Esophagus muscularis mucosa (tissue), 4 donors: ENCODE results near the gene PDZK1. TPM values are rescaled to one million over a fixed set of nuclear protein-coding genes. Genes with fewer than 3 reads are reported as not detected.
"Not testable (repeated sequence)": the region's sequence is repeated elsewhere in the genome, so short reads cannot be mapped to it uniquely, and the experiment has no call there.

Experiments
- DNase-seq: peaks from one replicate; pipeline ENCODE4 v3.0.0-alpha.2; 2017; ENCODE audit errors: extremely low spot score
- H3K27ac ChIP-seq, 4 donors: fragments of 200-600 bp; sonication (generic); replicated peaks in 1 of 4; 1 replicate in 3 of 4; 2 replicates in 1 of 4; pipeline ENCODE4 v1.5.1; 2016 to 2019; ENCODE audit warnings: mild to moderate bottlenecking in 1 of 4
- H3K27me3 ChIP-seq, 4 donors: fragments of 200-600 bp; sonication (generic); one replicate each; pipeline versions ENCODE4 v1.5.1 to v1.6.0; 2016 to 2019
- H3K36me3 ChIP-seq, 4 donors: fragments of 200-600 bp; sonication (generic); one replicate each; pipeline ENCODE4 v1.5.1; 2016 to 2019
- H3K4me1 ChIP-seq, 4 donors: fragments of 200-600 bp; sonication (generic); one replicate each; pipeline ENCODE4 v1.5.1; 2016 to 2019
- H3K4me3 ChIP-seq, 4 donors: fragments of 200-600 bp; sonication (generic); 1 replicate in 2 of 4; 2 replicates in 2 of 4; pipeline ENCODE4 v1.5.1; 2016 to 2019; ENCODE audit warnings: mild to moderate bottlenecking in 4 of 4, moderate library complexity in 1 of 4
- H3K9me3 ChIP-seq, 4 donors: fragments of 200-600 bp; sonication (generic); 1 replicate in 3 of 4; 2 replicates in 1 of 4; pipeline ENCODE4 v1.5.1; 2016 to 2019
- EP300 ChIP-seq: sonication (generic); formaldehyde crosslinking; IDR thresholded peaks from one replicate; pipeline ENCODE4 v1.6.1; 2017; ENCODE audit warnings: antibody characterized with exemption
- POLR2A ChIP-seq: fragments of 450-650 bp; IDR thresholded peaks from one replicate; pipeline ENCODE4 v1.6.1; 2017; ENCODE audit warnings: antibody characterized with exemption, moderate library complexity, mild to moderate bottlenecking, low read depth
- POLR2AphosphoS5 ChIP-seq, 2 donors: sonication (generic); formaldehyde crosslinking; IDR thresholded peaks; one replicate each; pipeline ENCODE4 v1.6.1; 2017; ENCODE audit warnings: antibody characterized with exemption in 2 of 2
- WGBS: methylation state at CpG from one replicate; pipeline ENCODE4 v1.1.5; 2018; 5-methylcytosine and 5-hydroxymethylcytosine counted together
- intact Hi-C: fragments of 100-400 bp; cut with DNase I; formaldehyde crosslinking; loops from one replicate; pipeline ENCODE4 v1.15.1; 2023
- total RNA-seq, 4 donors: library from RNA; depleted of rRNA; stranded (reverse); fragments of >200 nt; gene quantifications; one replicate each; pipeline versions ENCODE4 v1.1.0 to v1.2.1, GENCODE V29; 2016
- TF ChIP-seq, protein P1 (sequence below), 3 experiments: fragments of 200-600 bp in 2 of 3; fragments of 450-650 bp in 1 of 3; sonication (generic) in 2 of 3; IDR thresholded peaks; one replicate each; pipeline ENCODE4 v1.5.1; 2017 to 2019; ENCODE audit warnings: antibody characterized with exemption in 3 of 3, mild to moderate bottlenecking in 2 of 3, moderate library complexity in 1 of 3

Gene PDZK1
- total RNA-seq, 4 donors from 2014 or later: 0.75 TPM; not detected in 3

DNA sequence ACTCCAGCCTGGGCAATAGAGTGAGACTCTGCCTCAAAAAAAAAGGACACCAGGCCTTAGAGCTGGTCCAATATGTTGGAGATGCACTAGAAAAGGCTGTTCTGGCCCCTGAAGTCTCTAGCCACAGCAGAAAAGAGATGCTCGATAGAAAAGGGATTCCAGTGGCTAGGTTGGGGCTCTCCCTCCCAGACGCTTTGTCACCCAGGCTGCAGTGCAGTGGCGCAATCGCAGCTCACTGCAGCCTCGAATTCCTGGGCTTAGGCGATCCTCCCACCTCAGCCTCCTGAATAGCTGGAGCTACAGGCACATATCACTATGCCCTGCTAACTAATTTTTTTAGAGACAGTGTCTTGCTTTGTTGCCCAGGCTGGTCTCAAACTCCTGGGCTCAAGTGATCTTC is 18.2 kb downstream of the PDZK1 start:
- Histone ChIP-seq H3K27me3 (no peaks in the 10 kb centered on the region), H3K36me3 (no peaks in the 10 kb centered on the region), H3K4me1 (peaks cover 0 to 14% (median 9%) of the 10 kb centered on the region in 4 donors), H3K4me3 (no peak overlapping the region), H3K9me3 (no peaks in the 10 kb centered on the region), H3K27ac (no peak overlapping the region)
- DNase-seq: no peak
- no peak for TF ChIP-seq POLR2A
- intact Hi-C loops: no loop called here
- WGBS: 94% methylated on average over 5 of the region's 6 CpGs

DNA sequence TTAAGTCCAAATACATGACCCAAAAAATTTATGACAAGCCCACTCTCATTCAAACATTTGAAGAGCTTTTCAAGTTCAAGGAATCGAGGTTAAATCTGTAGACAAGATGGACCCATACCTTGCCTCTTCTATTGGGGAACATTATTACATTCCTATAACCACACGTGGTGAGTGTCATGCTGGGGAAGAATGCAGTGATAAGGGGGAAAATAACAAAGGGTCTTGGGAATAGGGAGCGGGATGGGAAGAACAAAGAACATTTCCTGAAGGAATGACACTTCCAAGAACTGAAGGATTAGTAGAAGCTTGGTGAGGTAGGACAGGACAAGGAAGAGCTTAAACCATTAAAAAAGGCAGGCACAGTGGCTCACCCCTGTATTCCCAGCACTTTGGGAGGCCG is 18.8 kb downstream of the PDZK1 start:
- intact Hi-C loops: no loop called here
- no peak overlapping the region for H3K4me3 ChIP-seq
- no peaks in the 10 kb centered on the region for H3K9me3 ChIP-seq
- WGBS: 81% methylated on average over 4 of the region's 4 CpGs
- no peak for DNase-seq
- no peak for TF ChIP-seq POLR2AphosphoS5 (IDR thresholded peaks at IDR 0.05)
- TF ChIP-seq, protein P1, sequence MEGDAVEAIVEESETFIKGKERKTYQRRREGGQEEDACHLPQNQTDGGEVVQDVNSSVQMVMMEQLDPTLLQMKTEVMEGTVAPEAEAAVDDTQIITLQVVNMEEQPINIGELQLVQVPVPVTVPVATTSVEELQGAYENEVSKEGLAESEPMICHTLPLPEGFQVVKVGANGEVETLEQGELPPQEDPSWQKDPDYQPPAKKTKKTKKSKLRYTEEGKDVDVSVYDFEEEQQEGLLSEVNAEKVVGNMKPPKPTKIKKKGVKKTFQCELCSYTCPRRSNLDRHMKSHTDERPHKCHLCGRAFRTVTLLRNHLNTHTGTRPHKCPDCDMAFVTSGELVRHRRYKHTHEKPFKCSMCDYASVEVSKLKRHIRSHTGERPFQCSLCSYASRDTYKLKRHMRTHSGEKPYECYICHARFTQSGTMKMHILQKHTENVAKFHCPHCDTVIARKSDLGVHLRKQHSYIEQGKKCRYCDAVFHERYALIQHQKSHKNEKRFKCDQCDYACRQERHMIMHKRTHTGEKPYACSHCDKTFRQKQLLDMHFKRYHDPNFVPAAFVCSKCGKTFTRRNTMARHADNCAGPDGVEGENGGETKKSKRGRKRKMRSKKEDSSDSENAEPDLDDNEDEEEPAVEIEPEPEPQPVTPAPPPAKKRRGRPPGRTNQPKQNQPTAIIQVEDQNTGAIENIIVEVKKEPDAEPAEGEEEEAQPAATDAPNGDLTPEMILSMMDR (IDR thresholded peaks at IDR 0.05): no peak
- no peak for TF ChIP-seq EP300
- TF ChIP-seq POLR2A: no peak
- H3K27me3 ChIP-seq: no peaks in the 10 kb centered on the region
- peaks cover 0 to 14% (median 9%) of the 10 kb centered on the region in 4 donors for H3K4me1 ChIP-seq
- H3K36me3 ChIP-seq: no peaks in the 10 kb centered on the region
- no peak overlapping the region for H3K27ac ChIP-seq

DNA sequence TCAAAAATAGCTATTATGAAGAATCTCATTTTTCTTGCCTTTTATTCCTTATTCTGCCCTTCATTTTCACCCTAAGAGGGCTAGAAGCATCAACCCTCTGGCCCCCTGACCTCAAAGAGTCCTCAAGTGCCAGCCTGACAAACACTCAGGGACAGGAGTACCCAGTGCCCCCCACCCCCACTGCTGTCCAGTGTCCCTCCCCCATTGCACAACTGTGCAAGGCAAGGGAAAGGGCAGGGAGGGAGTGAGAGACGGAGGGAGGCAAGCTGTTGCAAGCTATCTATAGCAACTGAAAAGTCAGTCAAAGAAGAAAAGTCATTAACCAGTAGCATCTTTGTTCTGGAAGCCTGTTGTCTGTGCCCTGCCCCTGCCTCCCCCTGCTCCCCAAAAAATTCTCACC is 21.1 kb downstream of the PDZK1 start:
- H3K9me3 ChIP-seq, H3K4me1 ChIP-seq, H3K27ac ChIP-seq, H3K27me3 ChIP-seq, DNase-seq, intact Hi-C loops, H3K4me3 ChIP-seq, H3K36me3 ChIP-seq: not testable (repeated sequence)
- WGBS: 100% methylated on average over 1 of the region's 1 CpG

DNA sequence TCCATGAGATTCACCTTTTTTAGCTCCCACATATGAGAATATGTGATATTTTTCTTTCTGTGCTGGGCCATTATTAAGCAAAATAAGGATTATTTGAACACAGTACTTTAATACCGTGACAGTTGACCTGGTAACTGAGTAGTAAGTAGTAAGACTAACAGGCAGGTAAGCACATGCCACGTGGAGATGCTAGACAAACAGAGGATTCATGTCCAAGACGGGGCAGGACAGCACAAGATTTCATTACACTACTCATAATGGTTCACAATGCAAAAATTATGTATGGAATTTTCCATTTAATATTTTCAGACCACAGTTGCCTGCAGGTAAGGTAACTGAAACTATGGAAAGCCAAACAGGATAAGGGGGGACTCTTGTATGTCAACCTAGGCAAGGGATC is 22.3 kb downstream of the PDZK1 start:
- intact Hi-C loops, H3K9me3 ChIP-seq, DNase-seq, H3K27me3 ChIP-seq, H3K4me3 ChIP-seq, H3K27ac ChIP-seq, H3K4me1 ChIP-seq, H3K36me3 ChIP-seq: not testable (repeated sequence)
- WGBS: no CpG with 5 or more reads among the region's 3 CpGs

DNA sequence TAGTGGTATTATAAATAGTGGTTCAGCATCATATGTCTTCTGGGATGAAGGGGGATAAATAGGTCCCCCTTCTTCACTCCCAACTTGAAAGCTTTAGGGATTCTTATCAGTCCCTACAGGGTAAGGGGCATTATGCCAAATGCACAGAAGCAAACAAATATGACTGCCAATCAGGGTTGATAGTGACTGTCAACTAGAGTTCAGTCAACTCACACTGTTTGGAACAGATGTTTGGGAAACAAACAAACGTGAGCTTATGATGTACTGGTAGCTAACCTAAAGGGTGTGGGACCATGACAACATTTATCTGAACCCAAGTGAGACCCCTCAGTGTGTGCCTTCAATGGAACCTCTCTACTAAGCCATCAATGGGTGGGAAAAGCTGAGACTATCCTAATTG is 34.0 kb downstream of the PDZK1 start:
- H3K9me3 ChIP-seq, DNase-seq, intact Hi-C loops, H3K27me3 ChIP-seq, H3K27ac ChIP-seq, H3K4me1 ChIP-seq, H3K36me3 ChIP-seq, H3K4me3 ChIP-seq: not testable (repeated sequence)
- no CpG with 5 or more reads among the region's 1 CpG for WGBS

DNA sequence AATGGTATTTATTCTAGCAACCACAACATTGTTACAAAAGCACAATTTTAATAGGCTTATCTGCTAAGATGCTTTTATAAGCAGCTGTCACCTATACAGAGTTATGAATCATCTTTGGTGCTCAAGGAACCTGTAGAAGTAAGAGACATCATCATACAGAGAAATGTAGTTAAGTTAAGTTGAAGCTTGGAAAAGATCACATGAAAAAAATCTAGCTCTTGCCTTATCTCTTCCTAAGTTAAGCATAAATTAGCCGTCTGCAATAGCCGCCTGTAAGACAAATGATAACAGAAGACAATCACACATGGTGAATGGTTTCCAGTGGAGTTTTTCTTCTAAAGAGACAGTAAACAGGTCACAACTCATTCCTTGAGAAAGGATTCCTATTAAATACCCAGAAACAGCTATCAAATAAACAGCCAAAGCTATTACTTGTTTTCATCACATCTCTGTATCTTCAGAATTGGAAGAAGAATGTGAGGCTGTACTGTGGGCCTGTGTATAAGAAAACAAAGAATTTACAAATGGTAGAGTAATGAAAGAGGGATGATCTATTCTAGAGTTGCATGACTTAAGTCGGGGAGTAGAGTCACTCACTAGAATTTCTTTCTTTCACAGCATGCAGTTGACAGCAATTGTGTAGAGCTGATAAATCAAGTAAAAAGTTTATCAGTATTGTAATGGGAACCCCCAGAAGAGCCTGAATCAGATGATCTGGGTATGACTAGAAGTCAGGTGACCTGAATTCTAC is 36.0 kb downstream of the PDZK1 start:
- H3K4me3 ChIP-seq, intact Hi-C loops, H3K36me3 ChIP-seq, H3K27me3 ChIP-seq, DNase-seq, H3K4me1 ChIP-seq, H3K9me3 ChIP-seq, H3K27ac ChIP-seq: not testable (repeated sequence)
- WGBS: 90% methylated on average over 2 of the region's 3 CpGs

DNA sequence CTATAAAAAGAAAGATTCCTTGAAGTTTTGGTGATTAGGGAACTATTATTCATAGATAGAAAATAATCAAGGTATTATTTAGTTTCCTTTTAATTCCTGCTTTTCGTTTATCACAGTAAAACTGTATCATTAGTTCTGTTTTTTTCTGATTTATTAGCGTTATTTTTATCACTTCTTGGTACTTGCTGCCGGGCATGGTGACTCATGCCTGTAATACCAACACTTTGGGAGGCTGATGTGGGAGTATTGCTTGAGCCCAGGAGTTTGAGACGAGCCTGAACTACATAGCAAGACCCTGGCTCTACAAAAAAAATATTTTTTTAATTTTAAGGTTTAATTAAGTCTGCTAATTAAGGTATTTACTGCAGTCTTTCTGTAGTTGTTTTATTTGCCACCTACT is 42.2 kb downstream of the PDZK1 start:
- not testable (repeated sequence) for DNase-seq, H3K4me1 ChIP-seq
- WGBS: 75% methylated on average over 4 of the region's 4 CpGs

DNA sequence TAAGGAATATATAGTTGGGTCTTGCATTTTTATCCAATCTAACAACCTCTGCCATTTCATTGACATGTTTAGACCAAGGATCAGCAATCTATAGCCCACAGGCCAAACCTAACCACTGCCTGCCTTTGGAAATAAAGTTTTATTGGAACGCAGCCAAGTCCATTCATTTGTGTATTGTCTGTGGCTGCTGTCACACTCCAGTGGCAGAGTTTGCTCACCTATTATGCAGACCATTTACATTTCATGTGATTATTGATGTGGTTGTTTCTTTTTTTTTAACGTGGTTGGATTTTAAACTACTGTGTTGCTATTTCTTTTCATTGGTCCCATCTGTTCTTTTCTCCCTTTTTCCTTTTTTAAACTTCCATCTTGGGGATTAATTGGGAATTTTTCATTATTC is 44.7 kb downstream of the PDZK1 start:
- H3K36me3 ChIP-seq, intact Hi-C loops, H3K4me3 ChIP-seq, H3K27me3 ChIP-seq, H3K4me1 ChIP-seq, DNase-seq, H3K27ac ChIP-seq, H3K9me3 ChIP-seq: not testable (repeated sequence)
- WGBS: 64% methylated on average over 2 of the region's 2 CpGs

More for the DNA sequence above, 42.2 kb downstream of the PDZK1 start:
- H3K27me3 ChIP-seq, H3K27ac ChIP-seq, H3K4me3 ChIP-seq, H3K36me3 ChIP-seq, H3K9me3 ChIP-seq, intact Hi-C loops: not testable (repeated sequence)

DNA sequence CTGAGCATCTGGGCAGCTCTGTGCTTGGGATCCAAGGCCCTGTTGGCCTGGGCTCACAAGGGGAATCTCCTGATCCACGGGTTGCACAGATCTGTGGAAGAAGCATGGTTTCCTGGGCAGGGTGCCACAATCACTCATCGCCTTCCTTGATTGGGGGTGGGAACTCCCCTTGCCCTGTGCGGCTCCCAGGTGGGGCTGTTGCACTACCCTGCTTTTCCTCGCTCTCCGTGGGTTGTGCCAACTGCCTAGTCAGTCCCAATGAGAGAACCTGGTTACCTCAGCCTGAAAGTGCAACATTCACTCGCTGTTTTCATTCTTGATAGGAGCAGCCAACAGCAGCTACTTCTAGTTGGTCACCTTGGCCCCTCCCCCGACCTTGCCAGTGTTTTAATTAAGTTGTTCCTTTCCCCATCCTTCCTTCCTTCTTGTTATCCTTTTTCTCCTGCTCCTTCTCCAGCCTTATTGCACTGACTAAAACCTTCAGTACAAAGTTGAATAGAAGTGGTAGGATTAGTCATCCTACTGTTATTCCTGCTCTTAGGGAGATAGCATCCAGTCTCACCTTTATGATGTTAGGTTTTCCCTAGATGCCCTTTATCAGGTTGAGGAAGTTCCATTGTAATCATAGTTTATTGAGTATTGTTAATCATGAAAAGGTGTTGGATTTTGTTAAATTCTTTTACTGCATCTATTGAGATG is 50.8 kb downstream of the PDZK1 start:
- H3K27me3 ChIP-seq, H3K27ac ChIP-seq, H3K4me3 ChIP-seq, H3K4me1 ChIP-seq, DNase-seq, H3K36me3 ChIP-seq, H3K9me3 ChIP-seq, intact Hi-C loops: not testable (repeated sequence)
- WGBS: 93% methylated on average over 2 of the region's 7 CpGs

DNA sequence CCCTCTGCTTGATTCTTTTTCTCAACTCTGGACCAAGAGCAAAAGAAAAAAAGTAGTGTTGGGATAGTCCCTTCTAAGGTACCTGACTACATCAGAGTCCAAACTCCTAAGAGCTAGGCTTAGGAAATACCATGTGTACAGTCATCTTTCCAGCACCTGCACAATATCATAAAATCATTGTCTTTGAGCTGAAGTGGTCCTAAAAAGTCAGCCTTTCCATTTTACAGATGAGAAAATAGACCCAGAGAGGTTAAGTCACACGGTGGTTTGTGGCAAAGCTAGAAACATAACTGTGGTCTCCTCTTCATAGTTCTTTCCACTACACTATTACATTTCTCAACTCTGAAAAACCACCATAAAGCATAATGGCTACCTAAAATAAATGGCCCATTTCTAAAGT is 63.2 kb downstream of the PDZK1 start:
- H3K27ac ChIP-seq, H3K9me3 ChIP-seq, H3K4me3 ChIP-seq, intact Hi-C loops, H3K36me3 ChIP-seq, DNase-seq, H3K4me1 ChIP-seq, H3K27me3 ChIP-seq: not testable (repeated sequence)
- WGBS: no CpG with 5 or more reads among the region's 1 CpG

DNA sequence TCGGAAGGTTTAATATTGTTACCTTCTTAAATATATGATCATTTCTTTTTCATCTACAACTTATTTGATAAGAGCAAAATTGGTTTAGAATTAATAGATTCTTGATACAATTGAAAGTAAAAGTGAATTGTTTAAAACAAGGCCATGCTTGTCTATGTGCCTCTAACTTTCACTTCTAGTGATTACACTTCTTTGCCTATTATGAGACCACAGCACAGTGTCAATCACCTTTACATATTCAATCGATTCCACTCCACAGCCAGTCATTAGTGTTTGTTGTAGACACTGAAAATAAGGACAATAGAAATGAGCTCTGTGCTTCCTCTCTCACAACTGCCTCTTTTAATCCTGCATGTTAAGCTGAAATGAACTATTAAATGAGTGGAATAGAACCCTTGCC is 65.3 kb downstream of the PDZK1 start:
- H3K27me3 ChIP-seq, H3K4me3 ChIP-seq, H3K27ac ChIP-seq, H3K36me3 ChIP-seq, intact Hi-C loops, DNase-seq, H3K9me3 ChIP-seq, H3K4me1 ChIP-seq: not testable (repeated sequence)
- 100% methylated on average over 1 of the region's 2 CpGs for WGBS
